GM18867 (cell line): Measurements from ENCODE around the gene RPL36AL.
"Not testable (repeated sequence)": the region's sequence is repeated elsewhere in the genome, so short reads cannot be mapped to it uniquely, and the experiment has no call there.

Experiments
- ATAC-seq: cut with Tn5 transposase; IDR thresholded peaks from one replicate; pipeline ENCODE4 v1.9.1; 2021; ENCODE audit warnings: mild to moderate bottlenecking, moderate library complexity; ENCODE audit not compliant: unreplicated experiment

The RPL36AL gene

GRCh38 chr14:49620182-49621113, at the start of gene RPL36AL, which contains the start of gene MGAT2:
Gene RPL36AL (minus strand): TSS chr14:49620626. CDS start chr14:49619104, 1,522 bp downstream.
Gene MGAT2 (plus strand): TSS chr14:49620799. CDS start chr14:49621269, 470 bp downstream.
- ATAC-seq: peak; percentile 94

DNA sequence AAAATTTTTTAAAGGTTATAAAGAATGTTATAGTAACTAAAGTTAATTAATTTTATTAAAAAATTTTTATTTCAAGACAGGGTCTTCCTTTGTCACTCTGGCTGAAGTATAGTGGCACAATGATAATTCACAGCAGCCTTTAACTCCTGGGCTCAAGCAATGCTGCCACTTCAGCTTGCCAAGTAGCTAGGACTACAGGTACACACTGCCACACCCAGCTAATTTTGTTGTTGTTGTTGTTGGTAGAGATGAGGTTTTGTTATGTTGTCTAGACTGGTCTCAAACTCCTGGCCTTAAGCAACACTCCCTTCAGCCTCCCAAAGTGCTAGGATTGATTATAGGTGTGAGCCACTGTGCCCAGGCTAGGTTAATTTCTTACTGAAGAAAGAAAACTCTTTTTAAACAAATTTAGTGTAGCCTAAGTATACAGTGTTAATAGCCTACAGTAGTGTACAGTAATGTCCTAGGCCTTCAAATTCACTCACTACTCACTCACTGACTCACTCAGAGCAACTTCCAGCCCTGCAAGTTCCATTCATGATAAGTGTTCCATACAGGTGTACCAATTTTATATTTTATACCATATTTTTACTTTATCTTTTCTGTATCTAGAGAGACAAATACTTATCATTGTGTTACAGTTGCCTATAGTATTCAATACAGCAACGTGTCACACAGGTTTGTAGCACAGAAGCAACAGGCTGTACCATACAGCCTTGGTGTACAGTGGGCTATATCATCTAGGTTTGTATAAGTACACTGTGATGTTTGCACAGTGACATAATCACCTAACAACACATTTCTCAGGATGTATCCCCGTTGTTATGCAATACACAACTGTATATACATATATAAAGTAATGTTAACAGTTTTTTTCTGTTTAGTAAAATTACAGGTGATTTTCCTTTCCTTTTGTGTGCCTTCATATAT, 39.4 kb upstream of the RPL36AL start:
- no peak for ATAC-seq

DNA sequence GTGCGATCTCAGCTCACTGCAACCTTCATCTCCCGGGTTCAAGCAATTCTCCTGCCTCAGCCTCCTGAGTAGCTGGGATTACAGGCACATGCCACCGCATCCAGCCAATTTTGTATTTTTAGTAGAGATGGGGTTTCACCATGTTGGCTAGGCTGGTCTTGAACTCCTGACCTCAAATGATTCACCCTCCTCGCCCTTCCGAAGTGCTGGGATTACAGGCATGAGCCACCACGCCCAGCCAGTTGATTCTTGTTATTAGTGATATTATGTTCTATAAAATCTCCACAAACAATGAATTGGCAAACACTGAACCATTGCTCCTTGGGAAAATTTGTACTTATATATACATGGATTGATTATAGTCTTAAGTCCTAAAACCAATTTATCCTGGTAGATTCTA, 37.1 kb upstream of the RPL36AL start:
- not testable (repeated sequence) for ATAC-seq

GRCh38 chr14:49654511-49654910, 34.1 kb upstream of the RPL36AL start:
- ATAC-seq: no peak

GRCh38 chr14:49653508-49653907, 33.1 kb upstream of the RPL36AL start:
- no peak for ATAC-seq

DNA sequence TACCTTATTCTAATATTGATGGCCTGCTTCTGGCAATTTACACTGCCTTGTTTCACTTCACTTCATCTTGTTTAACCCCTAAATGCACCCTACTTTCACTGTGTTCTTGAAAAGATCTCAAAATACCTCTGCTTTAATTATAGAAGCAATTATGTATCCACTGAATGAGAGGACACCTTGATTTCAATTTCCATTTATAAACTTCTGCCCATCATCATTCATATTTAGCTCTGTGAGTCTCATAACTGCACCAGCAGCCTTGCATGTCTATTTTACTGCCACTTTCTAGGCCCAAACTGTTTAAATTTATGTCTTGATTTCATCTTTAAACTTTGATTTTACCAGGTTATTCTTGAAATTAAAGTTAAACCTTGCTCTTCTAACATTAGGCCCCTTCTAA, 21.7 kb upstream of the RPL36AL start:
- no peak for ATAC-seq

GRCh38 chr14:49641697-49642129, 21.3 kb upstream of the RPL36AL start:
- no peak for ATAC-seq

DNA sequence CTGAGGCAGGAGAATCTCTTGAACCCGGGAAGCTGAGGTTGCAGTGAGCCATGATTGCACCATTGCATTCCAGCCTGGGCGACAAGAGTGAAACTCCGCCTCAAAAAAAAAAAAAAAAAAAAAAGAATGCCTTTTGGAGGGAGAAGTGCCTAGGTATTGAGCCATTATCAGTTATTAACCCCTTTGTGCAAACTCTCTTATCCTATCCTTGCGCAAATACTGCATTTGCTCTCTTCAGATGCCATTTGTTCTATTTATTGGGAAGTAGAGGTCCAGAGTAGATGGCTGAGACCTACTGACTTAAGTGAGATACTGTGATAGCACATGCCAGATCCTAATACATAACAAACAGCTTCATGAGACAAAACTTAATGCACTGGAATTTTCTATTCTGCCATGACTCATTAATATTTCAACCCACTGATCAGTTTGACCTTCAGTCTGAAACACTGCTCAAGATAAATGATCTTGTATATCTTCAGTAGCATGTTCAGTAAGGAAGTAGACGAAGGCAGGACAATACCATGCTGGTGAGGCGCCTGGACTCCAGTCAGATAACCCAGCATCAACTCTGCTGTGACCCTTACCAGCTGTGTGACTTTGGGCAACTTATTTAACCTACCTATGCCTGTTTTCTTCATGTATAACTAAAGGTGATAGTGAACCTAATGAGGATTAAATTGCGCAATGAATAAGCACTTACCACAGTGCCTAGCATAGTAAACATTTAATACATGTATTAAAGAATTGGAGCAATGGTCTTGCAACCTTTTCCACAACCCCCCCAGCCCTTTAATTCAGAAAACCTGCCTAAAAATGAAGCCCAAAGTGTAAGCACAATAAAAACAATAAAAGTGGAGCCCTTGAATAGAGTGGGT, 20.4 kb upstream of the RPL36AL start:
- ATAC-seq: no peak

- ATAC-seq: no peak
These were observed 17.2 kb upstream of the RPL36AL start for GRCh38 chr14:49637534-49638078.

DNA sequence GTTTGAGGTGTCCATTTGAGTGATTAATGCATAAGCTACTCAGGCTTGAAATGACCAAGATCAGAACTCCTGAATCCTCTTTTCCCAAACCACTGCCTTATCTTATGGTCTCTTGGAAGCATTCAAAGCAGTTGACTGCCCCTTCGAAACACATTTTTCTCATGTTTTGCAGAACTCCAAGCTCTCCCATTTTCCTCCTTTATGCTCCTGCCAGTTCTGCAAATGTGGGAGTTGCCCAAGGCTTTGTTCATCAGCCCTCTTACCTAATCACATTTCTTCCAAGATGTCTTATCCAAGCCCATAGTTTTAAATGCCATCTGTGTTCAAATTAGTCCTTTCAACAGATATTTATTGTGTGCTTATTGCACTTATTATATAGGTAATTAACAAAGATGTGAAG, 16.4 kb upstream of the RPL36AL start:
- ATAC-seq: no peak

GRCh38 chr14:49634547-49635334, 14.3 kb upstream of the RPL36AL start, which contains the start of gene DNAAF2:
Gene DNAAF2 (minus strand): TSS chr14:49635244. CDS start chr14:49635149, 95 bp downstream.
- ATAC-seq: peak; percentile 25

DNA sequence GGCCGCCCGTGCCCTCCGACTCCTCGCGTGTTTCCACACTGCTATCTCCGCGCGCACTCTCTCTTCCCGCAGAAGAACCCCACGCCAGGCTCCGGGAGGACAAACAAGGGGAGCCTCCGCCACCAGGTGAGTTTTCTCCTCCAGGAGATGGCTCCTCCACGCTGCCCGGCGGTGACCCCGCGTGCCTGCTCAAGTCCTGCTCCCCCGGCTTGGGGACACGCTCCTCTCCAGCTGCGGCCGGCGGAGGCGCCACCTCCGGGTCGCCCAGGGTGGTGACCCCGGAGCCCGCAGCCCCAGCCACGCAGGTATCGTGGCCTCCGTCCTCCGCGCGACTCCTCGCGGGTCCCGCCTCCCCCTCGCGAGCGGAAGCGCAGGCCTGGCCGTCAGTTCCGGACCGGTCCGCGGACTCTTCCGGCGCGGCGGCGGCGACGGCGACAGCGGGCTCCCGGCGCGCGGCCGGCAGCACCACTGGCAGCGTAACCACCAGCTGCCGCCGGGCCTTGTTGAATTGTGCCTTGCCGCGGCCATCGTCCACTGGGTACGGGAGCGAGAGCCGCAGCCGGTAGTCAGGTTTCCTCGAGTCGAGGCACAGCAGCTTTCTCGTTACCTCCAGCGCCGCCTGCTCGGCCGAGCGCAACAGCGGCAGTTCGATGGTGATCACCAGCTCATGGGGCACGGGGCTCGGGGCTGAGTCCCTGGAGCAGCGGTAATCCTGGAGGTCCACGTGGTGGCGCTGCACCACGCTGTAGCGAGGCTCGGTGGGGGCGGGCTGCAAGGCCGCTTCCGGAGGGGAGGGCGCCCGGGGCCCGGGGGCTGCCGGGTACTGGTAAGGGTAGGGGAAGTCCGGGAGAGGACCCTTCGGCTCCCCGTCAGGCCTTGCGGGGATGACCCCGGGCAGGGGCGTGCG, 13.5 kb upstream of the RPL36AL start:
- peak; percentile 76 for ATAC-seq

GRCh38 chr14:49623941-49624839, 3.8 kb upstream of the RPL36AL start:
- no peak for ATAC-seq

GRCh38 chr14:49623387-49623786, 3.0 kb upstream of the RPL36AL start:
- no peak for ATAC-seq

GRCh38 chr14:49622022-49622607, 1.7 kb upstream of the RPL36AL start:
- ATAC-seq: no peak

DNA sequence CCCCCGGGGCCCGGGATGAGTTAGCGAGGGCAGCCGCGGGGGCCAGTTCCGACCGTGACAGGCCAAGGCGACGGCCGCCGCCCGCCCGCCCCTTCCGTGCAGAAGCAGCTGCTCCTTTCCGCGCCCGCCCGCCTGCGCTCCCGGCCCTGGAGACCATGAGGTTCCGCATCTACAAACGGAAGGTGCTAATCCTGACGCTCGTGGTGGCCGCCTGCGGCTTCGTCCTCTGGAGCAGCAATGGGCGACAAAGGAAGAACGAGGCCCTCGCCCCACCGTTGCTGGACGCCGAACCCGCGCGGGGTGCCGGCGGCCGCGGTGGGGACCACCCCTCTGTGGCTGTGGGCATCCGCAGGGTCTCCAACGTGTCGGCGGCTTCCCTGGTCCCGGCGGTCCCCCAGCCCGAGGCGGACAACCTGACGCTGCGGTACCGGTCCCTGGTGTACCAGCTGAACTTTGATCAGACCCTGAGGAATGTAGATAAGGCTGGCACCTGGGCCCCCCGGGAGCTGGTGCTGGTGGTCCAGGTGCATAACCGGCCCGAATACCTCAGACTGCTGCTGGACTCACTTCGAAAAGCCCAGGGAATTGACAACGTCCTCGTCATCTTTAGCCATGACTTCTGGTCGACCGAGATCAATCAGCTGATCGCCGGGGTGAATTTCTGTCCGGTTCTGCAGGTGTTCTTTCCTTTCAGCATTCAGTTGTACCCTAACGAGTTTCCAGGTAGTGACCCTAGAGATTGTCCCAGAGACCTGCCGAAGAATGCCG, 872 bp upstream of the RPL36AL start:
- peak; percentile 24 for ATAC-seq
